ENCODE results near the gene CYP46A1. TPM values are rescaled to one million over a fixed set of nuclear protein-coding genes. Genes with fewer than 3 reads are reported as not detected.
"Not testable (repeated sequence)": the region's sequence is repeated elsewhere in the genome, so short reads cannot be mapped to it uniquely, and the experiment has no call there.

The CYP46A1 gene
- total and polyA plus RNA-seq, 4 donors = 0.33 to 2.5 (median 1.4) TPM

GRCh38 chr14:99660006-99660566, 24.0 kb upstream of the CYP46A1 start:
- Histone ChIP-seq H3K4me1 (ENCODE audit: control insufficient read depth in 5 of 5, insufficient read depth in 5 of 5, low read length in 5 of 5) (peaks cover 0 to 21% (median 3%) of the 10 kb centered on the region in 5 donors), H3K4me3 (no peak overlapping the region), H3K9ac (ENCODE audit: insufficient read depth in 1 of 2, low read length in 2 of 2) (no peak overlapping the region), H3K27ac (ENCODE audit: low read depth in 1 of 2, low read length in 1 of 2) (no peak overlapping the region), H3K9me3 (ENCODE audit: control insufficient read depth in 4 of 4, insufficient read depth in 3 of 4, low read length in 3 of 4) (no peaks in the 10 kb centered on the region), H3K36me3 (ENCODE audit: control insufficient read depth in 4 of 4, insufficient read depth in 4 of 4, low read length in 4 of 4) (peaks cover 0 to 7% (median 3%) of the 10 kb centered on the region in 4 donors), H3K27me3 (ENCODE audit: control insufficient read depth in 3 of 3, insufficient read depth in 3 of 3, low read length in 2 of 3) (peaks cover 3 to 42% (median 20%) of the 10 kb centered on the region in 3 donors)
- no peak for TF ChIP-seq CTCF (IDR thresholded peaks at IDR 0.05; ENCODE audit: control extremely low read depth, extremely low read depth)
- DNase-seq (peak in 1 of 3 donors; percentile 45), ATAC-seq (ENCODE audit: insufficient read depth, low FRiP score) (no peak)
- WGBS, 2 donors = 26 to 32% methylated on average over 34 to 37 of the region's 37 CpGs

DNA sequence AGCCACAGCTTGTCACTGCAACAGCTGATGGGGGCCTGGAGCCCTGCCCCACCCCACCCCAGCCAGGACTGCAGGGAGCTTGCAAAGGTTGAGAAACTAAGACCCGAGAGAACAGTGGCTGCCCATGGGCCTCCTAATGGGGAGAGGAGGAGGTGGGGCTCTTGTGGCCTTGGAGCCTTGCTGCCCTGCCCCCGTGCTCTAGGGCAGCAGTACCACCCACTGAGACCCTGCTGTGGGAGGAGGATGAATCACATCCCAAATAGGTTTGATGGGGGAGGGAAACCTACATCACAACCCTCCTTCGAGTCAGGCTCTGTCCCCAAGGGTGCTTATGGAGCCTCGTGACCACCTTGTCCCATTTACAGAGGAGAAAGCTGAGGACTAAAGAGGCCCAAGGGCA, 23.3 kb upstream of the CYP46A1 start:
- no peak overlapping the region for H3K27ac ChIP-seq (ENCODE audit: low read depth in 1 of 2, low read length in 1 of 2)
- no peak overlapping the region for H3K9ac ChIP-seq (ENCODE audit: insufficient read depth in 1 of 2, low read length in 2 of 2)
- ATAC-seq (ENCODE audit: insufficient read depth, low FRiP score) (no peak), DNase-seq (no peak)
- no peaks in the 10 kb centered on the region for H3K9me3 ChIP-seq (ENCODE audit: control insufficient read depth in 4 of 4, insufficient read depth in 3 of 4, low read length in 3 of 4)
- peaks cover 0 to 7% (median 3%) of the 10 kb centered on the region in 4 donors for H3K36me3 ChIP-seq (ENCODE audit: control insufficient read depth in 4 of 4, insufficient read depth in 4 of 4, low read length in 4 of 4)
- peaks cover 0 to 21% (median 3%) of the 10 kb centered on the region in 5 donors for H3K4me1 ChIP-seq (ENCODE audit: control insufficient read depth in 5 of 5, insufficient read depth in 5 of 5, low read length in 5 of 5)
- no peak for TF ChIP-seq CTCF (IDR thresholded peaks at IDR 0.05; ENCODE audit: control extremely low read depth, extremely low read depth)
- WGBS, 2 donors = 48 to 71% methylated on average over 4 of the region's 4 CpGs
- no peak overlapping the region for H3K4me3 ChIP-seq
- H3K27me3 ChIP-seq (ENCODE audit: control insufficient read depth in 3 of 3, insufficient read depth in 3 of 3, low read length in 2 of 3) = peaks cover 3 to 42% (median 20%) of the 10 kb centered on the region in 3 donors

- not testable (repeated sequence) for H3K9me3 ChIP-seq (ENCODE audit: control insufficient read depth in 4 of 4, insufficient read depth in 3 of 4, low read length in 3 of 4)
- peaks cover 3 to 42% (median 17%) of the 10 kb centered on the region in 3 donors for H3K27me3 ChIP-seq (ENCODE audit: control insufficient read depth in 3 of 3, insufficient read depth in 3 of 3, low read length in 2 of 3)
These were observed 22.9 kb upstream of the CYP46A1 start for GRCh38 chr14:99661206-99661605.

GRCh38 chr14:99662846-99663245, 21.3 kb upstream of the CYP46A1 start:
- ATAC-seq (ENCODE audit: insufficient read depth, low FRiP score) (no peak), DNase-seq (no peak)
- no peak for TF ChIP-seq CTCF (IDR thresholded peaks at IDR 0.05; ENCODE audit: control extremely low read depth, extremely low read depth)
- Histone ChIP-seq H3K4me1 (ENCODE audit: control insufficient read depth in 5 of 5, insufficient read depth in 5 of 5, low read length in 5 of 5) (peaks cover 0 to 21% (median 3%) of the 10 kb centered on the region in 5 donors), H3K36me3 (ENCODE audit: control insufficient read depth in 4 of 4, insufficient read depth in 4 of 4, low read length in 4 of 4) (peaks cover 0 to 7% (median 3%) of the 10 kb centered on the region in 4 donors), H3K9ac (ENCODE audit: insufficient read depth in 1 of 2, low read length in 2 of 2) (no peak overlapping the region), H3K27ac (ENCODE audit: low read depth in 1 of 2, low read length in 1 of 2) (no peak overlapping the region), H3K4me3 (no peak overlapping the region), H3K27me3 (ENCODE audit: control insufficient read depth in 3 of 3, insufficient read depth in 3 of 3, low read length in 2 of 3) (peaks cover 0 to 33% (median 16%) of the 10 kb centered on the region in 3 donors), H3K9me3 (ENCODE audit: control insufficient read depth in 4 of 4, insufficient read depth in 3 of 4, low read length in 3 of 4) (no peaks in the 10 kb centered on the region)
- WGBS, 2 donors = 90 to 97% methylated on average over 10 of the region's 10 CpGs

More at GRCh38 chr14:99661206-99661605, 22.9 kb upstream of the CYP46A1 start:
- H3K27ac ChIP-seq (ENCODE audit: low read depth in 1 of 2, low read length in 1 of 2); H3K4me3 ChIP-seq; DNase-seq; H3K36me3 ChIP-seq (ENCODE audit: control insufficient read depth in 4 of 4, insufficient read depth in 4 of 4, low read length in 4 of 4); ATAC-seq (ENCODE audit: insufficient read depth, low FRiP score); H3K9ac ChIP-seq (ENCODE audit: insufficient read depth in 1 of 2, low read length in 2 of 2): not testable (repeated sequence)
- peaks cover 0 to 21% (median 3%) of the 10 kb centered on the region in 5 donors for H3K4me1 ChIP-seq (ENCODE audit: control insufficient read depth in 5 of 5, insufficient read depth in 5 of 5, low read length in 5 of 5)

Measured in lung (tissue), 12 donors.